NCI-H1694 (cell line): ENCODE data around the gene KCNH5.
A peak's percentile ranks its signal among the peaks of the same experiment; 100 is the strongest.

Experiments used
- DNase-seq: peaks from one replicate; lab custom pipeline; 2025; lab: John Stamatoyannopoulos, UW

The KCNH5 gene, protein sequence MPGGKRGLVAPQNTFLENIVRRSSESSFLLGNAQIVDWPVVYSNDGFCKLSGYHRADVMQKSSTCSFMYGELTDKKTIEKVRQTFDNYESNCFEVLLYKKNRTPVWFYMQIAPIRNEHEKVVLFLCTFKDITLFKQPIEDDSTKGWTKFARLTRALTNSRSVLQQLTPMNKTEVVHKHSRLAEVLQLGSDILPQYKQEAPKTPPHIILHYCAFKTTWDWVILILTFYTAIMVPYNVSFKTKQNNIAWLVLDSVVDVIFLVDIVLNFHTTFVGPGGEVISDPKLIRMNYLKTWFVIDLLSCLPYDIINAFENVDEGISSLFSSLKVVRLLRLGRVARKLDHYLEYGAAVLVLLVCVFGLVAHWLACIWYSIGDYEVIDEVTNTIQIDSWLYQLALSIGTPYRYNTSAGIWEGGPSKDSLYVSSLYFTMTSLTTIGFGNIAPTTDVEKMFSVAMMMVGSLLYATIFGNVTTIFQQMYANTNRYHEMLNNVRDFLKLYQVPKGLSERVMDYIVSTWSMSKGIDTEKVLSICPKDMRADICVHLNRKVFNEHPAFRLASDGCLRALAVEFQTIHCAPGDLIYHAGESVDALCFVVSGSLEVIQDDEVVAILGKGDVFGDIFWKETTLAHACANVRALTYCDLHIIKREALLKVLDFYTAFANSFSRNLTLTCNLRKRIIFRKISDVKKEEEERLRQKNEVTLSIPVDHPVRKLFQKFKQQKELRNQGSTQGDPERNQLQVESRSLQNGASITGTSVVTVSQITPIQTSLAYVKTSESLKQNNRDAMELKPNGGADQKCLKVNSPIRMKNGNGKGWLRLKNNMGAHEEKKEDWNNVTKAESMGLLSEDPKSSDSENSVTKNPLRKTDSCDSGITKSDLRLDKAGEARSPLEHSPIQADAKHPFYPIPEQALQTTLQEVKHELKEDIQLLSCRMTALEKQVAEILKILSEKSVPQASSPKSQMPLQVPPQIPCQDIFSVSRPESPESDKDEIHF

DNA sequence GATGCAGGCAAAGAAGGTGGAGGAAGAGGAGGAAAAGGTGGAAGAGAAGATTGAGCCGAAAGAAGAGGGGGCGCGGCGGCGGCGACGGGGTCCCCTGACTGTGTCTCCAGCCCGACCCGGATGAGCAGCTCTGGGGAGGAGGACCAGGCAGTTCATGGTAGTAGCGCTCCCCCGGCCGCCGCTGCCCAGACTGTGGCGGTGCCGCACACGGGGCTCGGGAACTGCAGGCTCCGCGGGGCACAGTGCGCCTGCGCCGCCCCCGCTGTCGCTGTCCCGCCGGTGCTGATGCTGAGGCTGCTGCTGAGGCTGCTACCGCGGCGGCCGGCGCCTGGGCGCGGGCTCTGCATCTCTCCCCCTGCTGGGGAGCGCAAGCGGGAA is at the start of gene KCNH5:
Gene KCNH5 (minus strand): TSS at position 225 of the 378 bp plus-strand sequence. CDS start 272 bp downstream, outside the sequence.
- peak; percentile 21 for DNase-seq

DNA sequence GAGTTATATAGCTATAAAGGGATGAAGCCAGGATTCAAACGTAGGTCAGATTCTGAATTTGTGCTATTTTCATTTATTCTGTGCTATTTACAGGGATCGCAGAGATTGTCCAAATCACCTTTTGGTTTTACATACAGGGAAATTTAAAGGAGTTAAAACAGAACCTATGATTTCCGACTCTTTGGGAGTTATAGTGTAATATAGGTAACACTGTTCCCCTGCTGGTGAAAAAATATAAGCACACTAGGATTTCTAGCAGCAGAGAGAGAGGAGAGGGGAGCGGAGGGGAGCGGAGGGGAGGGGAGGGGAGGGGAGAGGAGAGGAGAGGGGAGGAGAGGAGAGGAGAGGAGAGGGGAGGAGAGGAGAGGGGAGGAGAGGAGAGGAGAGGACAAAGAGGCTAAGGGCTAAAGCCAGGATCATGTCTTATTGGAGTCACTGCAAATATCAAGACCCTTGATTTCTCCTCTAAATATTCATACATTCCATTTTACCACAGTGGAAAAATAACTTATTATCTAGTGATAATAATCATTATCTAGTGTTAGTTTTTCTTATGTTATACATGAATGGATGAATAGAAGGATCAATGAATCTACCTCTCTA is 46.2 kb upstream of the KCNH5 start:
- no peak for DNase-seq

DNA sequence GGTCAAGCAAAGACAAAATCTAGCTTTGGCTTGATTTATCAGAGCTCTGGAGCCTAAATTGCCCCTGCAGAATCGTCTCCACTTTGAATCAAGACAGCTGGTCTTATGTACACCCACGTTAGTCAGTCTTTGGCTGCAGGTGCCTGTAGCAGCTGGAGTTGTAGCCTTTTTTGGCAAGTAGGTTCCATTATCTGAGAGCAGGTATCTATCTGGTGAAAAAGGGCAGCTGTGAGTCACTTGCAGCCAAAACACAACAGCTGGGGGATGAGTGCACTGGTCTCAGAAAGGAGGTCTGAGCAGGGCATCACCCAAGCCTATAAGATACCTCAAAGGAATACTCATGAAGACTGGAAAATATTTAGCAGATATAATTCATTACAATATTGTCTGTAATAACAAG is 43.6 kb upstream of the KCNH5 start:
- DNase-seq = no peak

DNA sequence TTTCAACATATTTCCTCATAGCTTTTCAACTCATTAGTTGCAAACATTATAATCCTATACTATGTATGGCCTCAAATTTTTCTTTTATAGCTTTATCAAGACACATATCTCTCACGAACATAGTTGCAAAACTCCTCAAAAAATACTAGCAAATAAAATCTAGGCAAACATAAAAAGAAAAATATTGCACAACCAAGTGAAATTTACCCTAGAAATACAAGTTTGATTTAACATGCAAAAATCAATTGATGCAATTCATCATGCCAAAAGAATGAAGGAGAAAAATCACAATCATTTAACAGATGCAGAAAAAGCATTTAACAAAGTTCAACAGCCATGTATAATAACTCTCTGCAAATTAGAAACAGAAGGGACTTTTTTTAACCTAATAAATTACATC is 33.3 kb upstream of the KCNH5 start:
- no peak for DNase-seq

DNA sequence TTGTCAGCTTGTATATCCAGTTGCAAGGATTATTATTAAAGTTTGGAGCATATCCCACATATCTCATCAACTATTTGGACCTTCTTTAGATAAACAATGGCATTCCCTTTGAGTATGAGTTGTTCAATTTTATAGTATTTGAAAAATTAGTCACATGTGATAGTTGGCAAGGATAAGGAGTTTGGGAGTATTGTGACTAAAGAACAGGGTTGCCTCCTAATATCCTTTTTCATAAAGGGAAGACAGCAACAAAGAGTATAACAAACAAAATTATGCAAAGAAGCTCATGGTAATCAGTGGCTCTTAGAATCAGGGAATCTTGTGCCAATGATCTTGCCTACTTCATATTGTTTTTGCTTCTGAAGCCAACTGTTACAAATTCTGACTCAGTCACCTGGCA is 31.2 kb upstream of the KCNH5 start:
- DNase-seq = no peak

DNA sequence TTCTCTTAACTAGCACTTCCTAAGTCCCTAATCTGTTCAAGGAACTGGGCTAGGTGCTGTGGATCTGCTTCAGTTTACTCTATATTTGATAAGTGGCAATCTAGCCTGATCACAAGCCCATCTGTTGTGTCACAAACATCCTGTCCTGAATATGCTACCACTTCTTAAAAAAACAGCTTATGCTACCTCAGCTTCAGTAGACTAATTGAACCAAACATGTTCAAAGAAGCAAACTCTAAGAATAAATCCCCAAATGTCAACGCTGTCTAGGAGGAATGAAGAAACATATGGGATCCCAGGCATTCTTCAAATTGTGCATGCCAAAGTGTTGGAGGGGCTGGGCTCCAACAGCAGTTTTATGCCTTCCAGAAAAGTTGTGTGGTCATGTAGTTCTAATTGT is 10.4 kb upstream of the KCNH5 start:
- no peak for DNase-seq

DNA sequence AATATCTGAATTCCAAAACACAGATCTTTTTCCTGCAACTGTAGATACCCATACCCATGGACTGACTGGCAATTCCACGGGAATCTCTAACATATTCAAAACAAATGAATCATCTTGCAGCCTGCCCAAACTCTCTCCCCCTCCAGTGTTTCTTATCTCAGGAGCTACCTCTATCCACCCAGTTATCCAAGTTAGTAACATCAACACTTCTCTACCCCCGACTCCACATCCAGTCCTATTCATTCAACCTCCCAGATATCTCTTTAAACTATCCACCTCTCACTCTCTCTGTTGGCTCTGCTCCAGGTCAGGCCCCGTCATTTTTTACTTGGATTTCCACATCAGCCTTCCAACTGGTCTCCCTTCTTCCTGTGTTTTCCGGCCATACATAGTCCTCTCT is 6.7 kb upstream of the KCNH5 start:
- no peak for DNase-seq

DNA sequence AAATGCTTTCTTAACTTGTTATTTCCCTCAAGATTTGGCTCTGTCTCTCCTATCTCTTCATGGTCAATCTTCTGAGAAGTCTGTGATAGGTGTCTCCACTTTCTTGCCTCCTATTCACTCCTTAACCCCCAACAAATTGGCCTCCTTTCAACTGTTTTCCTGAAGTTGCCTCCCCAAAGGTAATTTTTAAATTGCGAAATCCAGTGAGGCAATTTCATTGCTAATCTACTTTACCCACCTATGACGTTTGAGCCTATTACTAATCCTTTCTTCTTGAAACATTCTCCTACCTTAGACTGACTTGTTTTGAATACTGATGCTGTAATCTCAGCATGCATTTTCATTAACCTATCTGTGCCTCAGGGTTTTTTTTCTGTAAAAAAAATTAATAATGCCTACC is 6.0 kb upstream of the KCNH5 start:
- no peak for DNase-seq

DNA sequence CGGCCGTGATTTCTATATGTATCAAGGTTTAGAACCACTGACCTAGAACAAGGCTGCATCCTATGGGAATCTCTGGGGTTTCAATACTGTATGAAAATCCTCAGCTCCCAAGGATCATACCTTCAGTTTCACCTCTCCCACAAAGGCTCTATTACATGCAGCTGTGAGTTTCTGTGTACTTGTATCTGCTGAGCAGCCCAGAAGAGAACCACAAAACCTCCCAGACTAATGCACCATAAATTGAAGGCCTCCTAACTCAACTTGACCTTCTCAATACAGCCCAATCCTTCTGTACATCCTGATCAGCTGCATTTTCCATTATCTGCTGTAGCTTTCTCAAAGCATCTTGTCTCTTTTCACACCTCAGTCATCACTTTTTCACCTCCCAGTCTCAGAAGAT is 5.4 kb upstream of the KCNH5 start:
- DNase-seq = no peak

DNA sequence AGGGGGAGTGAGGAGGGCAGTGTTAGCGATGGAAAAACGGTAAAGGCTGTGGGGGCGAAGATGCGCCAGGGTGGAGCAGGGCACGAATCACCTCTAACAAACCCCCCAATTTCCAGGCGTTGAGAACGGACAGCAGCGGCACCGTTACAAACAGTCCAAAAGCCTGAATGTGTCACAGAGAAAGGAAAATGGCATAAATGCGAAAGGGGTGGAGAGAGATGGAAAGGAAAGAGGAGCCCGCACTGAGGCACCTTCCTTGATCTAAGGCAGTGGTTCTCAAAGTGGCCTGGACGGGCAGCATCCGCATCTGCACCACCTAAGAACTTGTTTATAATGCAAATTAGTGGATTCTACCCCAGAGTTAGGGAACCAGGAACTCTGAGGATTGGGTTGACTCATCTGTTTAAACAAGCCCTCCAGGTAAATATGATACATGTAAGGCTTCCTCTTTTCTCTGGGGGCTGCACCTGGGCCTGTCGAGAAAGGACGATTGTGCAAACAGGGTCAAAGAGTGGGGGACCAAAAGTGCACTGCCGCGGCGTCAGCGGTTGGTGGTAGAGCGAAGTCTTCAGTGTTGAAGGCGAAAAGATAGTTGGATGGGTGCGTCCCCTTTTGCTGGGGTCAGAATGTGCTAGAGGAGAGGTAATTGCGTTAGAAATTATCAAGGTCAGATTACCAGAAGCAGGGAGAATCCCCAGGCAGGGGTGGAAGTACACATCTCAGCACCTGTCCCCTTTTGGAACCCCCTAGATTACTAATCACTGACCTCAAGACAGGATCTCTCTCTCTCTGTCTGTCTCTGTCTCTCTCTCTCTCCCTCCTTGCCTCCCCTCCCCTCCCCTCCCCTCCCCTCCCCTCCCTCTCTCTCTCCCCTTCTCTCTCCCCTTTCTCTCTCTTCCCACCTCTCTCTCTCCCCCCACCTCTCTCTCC is 1.3 kb upstream of the KCNH5 start:
- DNase-seq = no peak

DNA sequence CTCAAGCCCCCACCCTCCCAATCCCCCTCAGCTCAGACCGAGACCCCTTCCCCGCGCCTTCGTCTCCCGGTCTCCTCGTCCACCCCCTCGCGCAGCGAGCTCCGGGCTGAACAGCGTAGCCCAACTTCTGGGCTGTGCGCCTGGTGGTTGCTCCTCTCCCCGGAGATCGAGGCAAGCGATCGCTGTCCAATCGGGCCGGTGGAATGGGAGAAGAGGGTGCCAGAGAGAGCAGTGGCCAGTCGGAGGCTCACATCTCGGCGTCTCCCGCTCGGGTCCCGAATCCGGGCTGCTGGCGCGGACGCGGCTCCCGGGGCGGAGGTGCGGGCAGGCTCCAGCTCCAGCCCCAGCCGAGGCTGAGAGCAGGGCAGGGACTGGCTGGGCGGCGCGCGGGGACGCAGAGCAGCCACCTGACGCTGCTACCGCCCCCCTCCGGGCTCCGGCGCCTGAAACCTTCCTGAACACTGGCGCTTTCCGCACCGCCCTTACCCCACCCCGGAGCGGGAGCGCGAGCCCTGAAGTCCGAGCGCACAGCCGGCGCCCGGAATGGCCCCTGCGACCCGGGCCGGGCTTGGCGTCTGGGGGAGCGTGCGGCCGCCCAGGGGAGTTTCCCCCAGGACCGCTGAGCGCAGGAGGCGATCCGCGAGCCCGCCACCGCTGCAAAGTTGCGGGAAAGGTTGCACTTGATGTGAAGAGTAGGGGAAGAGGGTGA is 508 bp upstream of the KCNH5 start:
- peak; percentile 31 for DNase-seq

DNA sequence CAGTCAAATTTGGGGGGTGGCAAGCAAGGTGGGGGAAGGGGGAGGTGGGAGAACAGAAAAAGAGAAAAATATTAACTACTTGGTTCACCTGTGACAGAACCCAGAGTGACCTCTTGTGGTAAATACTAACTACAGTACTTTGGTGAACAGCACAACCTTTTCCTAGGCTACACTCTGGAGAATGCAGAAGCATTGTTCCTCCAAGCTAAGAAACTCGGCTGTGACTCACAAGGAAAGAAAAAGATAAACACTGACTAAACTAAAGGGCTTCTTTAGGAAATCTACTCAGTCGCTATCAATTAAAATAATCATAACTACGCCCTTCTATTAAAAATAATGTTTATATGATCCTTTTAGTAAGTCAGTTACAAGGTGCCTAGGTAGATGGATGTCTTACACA is 5.4 kb downstream of the KCNH5 start:
- peak; percentile 15 for DNase-seq

DNA sequence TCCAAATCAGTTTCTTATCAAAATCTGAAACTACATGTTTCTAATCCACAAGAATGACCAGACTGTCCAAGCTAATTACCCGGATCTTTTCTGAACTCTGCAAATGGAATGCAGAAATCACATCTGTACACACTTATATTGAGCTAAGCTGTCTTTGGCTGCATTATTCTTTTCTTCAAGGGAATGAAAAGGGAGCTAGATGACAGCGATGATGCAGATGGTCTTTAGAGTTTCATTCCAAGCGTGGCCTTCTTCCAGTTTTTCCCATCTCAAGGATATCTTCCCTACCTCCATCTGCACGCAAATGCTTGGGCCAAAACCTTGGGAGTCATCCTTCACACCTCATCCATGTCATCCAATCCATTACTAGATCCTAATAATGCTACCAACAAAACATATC is 12.6 kb downstream of the KCNH5 start:
- no peak for DNase-seq

DNA sequence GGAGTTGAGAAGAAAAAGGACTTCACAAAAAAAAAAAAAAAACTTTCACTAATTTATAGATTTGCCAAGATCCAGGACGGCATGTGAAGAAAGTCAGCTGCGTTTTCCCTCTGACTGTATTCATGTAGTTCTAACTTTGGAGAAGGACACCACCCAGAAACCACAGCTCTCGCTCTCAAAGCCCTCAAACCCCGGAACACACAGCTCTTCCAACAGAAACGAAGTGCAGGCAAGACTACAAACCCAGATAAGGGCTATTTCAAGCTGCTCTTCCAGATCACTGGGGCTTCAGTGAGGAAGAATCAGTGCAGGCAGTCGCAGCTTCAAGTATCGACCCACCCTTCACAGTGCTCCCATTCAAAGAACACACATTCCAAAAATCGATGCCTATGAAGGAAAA is 13.2 kb downstream of the KCNH5 start:
- no peak for DNase-seq

DNA sequence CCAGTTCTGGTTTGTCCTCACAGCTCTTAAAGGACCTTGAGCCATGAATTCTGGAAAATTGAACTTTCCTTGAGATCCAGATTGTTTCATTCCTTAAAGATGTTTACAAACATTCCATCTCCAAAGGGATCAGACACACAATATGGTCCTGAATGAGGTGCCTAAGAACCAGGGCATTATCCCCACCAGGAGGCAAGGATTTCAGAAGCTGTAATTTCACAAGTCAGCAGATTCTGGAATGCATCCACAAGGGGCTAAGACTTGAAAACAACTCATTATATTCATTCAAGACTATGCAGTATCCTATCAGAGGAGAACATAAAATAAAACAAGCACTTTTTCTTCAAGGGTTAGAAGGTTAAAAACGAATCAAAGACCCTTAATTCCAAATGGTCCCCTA is 15.1 kb downstream of the KCNH5 start:
- DNase-seq = no peak

DNA sequence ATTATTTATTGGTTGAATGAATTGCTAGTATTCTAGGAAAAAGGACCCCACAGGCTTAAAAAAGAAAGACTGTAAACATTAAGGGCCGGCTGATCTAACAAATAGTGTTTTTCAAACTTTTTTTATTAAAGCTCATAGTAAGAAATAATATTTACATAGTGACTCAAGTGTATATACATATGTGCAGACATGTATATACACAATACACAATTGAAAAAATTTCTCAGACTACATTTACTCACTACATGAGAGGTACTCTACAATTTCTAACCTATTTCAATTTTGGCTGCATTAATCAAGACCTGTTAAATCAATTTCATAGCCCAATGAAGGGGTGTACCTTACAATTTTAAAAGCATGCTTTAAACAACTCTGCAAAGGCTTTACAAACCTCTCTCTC is 17.5 kb downstream of the KCNH5 start:
- no peak for DNase-seq

DNA sequence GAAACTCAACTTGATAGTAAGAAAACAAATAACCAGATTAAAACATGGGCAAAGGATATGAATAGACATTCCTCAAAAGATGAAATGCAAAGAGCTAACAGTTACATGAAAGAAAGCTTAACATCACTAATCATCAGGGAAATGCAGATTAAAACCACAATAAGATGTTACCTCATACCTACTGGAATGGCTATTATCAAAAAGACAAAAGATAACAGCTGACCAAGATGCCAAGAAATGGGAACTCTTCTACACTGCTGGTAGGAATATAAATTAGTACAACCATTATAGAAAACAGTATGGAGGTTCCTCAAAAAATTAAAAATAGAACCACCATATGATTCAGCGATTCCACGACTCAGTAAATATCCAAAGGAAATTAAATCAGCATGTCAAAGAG is 18.8 kb downstream of the KCNH5 start:
- DNase-seq = no peak

DNA sequence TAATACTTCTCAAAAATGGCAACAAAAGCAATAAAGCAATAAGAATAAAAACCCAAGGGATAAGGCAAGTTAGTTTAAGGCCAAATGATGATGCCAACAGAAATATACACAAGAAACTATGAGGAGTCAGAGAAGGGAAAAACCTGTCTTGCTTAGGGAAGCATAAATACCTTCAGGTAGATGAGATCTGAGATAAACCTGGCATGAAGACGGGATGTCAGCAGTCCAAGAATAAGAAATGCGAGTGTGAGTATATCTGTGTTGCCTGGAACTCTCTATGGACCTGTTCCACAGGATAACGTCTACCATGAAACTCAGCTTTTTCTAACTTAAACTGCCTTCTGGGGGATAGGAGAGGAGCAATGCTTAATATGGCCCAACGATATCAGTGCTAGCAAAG is 30.6 kb downstream of the KCNH5 start:
- DNase-seq = no peak

DNA sequence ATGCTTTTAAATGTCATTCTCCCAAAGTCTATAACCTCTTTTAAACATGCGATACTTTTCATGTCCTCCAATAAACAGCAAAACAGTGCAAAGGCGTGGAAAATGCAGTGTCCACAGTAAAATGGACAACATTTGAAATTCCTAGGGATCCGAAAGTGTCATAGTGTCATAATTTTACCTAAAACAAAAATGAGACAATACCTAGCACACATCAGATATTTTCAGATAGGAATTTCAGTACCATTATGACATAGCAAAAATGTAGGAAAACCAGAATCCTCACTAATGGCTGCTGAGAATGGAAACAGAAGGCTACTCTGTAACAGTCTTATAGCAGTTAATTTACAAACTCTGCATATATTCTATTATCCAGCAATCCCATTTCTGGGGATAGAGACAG is 33.1 kb downstream of the KCNH5 start:
- DNase-seq = no peak

DNA sequence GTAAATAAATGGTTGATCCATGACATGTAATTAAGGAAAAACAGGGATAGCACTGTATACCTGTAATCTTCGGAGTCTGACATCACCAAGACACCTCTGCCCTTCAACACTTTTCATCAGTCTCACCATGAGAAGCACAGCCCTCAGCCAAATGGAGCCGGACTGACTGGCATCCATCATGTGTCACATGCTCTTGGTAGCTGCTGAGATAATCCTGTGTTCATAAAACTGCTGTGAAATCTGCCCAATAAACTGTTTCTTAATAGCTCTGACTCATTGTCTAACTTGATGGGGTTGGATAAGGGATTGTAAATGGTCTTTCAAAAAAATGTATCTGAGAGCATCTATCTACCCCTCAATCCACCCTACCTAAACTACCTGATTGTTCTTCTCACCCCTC is 33.6 kb downstream of the KCNH5 start:
- DNase-seq = no peak

DNA sequence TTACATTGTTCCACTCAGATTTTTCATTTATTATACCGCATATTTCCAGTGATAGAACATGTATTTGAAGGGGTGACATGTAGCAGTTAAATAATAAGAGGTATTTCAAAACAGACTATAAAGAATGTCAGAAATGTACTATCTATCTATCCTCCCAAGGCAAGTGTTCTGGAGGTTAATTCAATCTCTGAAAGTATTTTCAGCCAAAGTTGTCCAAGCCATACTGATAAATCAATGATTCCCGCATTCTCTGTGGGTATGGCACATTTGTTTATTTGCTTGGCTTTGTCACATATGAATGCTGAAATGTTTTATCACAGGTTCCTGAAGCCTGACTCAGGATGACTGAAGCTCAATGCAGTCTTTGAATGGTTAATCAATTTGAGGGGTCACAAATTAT is 35.8 kb downstream of the KCNH5 start:
- DNase-seq = no peak
